IMR-90 (cell line): Measurements from ENCODE around the gene DIP2C. TPM values are rescaled to one million over a fixed set of nuclear protein-coding genes. Genes with fewer than 3 reads are reported as not detected.

Experiments used
- ATAC-seq: fragments of 200-7000 bp; cut with Tn5 transposase; 2 replicates; pipeline ENCODE4 v1.9.1; 2020; ENCODE audit warnings: low read depth, mild to moderate bottlenecking, moderate library complexity
- BruUV-seq: library from RNA; stranded (reverse); fragments of 400-500 nt; replicated peaks from 2 replicates; lab custom pipeline; 2021; lab: Mats Ljungman, UMichigan
- CTCF ChIA-PET: fragments of 300-600 bp; formaldehyde crosslinking; extraction: SDS; loops from one replicate; lab custom pipeline; 2021; ENCODE audit warnings: antibody characterized with exemption; lab: Yijun Ruan, JAX
- POLR2A ChIA-PET: fragments of 300-600 bp; sonication (Branson Sonifier 250); formaldehyde crosslinking; loops from one replicate; lab custom pipeline; 2022; ENCODE audit warnings: antibody characterized with exemption; ENCODE audit not compliant: unreplicated experiment; lab: Charles Lee
- DNase-seq: peaks from one replicate; pipeline ENCODE4 v3.0.0; 2013
- H2AFZ ChIP-seq: replicated peaks from 2 replicates; pipeline ENCODE3; 2013; ENCODE audit warnings: low read length, mild to moderate bottlenecking; ENCODE audit not compliant: poor library complexity
- H2AK5ac ChIP-seq: 2 replicates; pipeline ENCODE4 v1.6.1; 2013; ENCODE audit warnings: low read depth, low read length, inconsistent platforms
- H2AK9ac ChIP-seq: replicated peaks from 2 replicates; pipeline ENCODE3; 2013; ENCODE audit warnings: mild to moderate bottlenecking, low read depth, low read length, moderate library complexity; ENCODE audit not compliant: poor library complexity
- H2BK120ac ChIP-seq: 2 replicates; pipeline ENCODE4 v1.6.1; 2013; ENCODE audit warnings: low read depth, low read length, inconsistent platforms
- H2BK15ac ChIP-seq: 3 replicates; pipeline ENCODE4 v1.6.1; 2013; ENCODE audit warnings: low read depth, low read length, inconsistent platforms
- H2BK20ac ChIP-seq: 2 replicates; pipeline ENCODE4 v1.6.1; 2013; ENCODE audit warnings: low read depth, mild to moderate bottlenecking, inconsistent platforms, low read length, moderate library complexity
- H2BK5ac ChIP-seq: 2 replicates; pipeline ENCODE4 v1.6.1; 2013; ENCODE audit warnings: mild to moderate bottlenecking, low read depth, low read length, inconsistent platforms; ENCODE audit not compliant: poor library complexity, severe bottlenecking
- H3K14ac ChIP-seq: replicated peaks from 2 replicates; pipeline ENCODE4 v1.6.1; 2013; ENCODE audit warnings: low read depth, low read length, inconsistent platforms
- H3K18ac ChIP-seq: 2 replicates; pipeline ENCODE4 v1.6.1; 2013; ENCODE audit warnings: low read depth, low read length, control low read depth
- H3K23ac ChIP-seq: 2 replicates; pipeline ENCODE4 v1.6.1; 2013; ENCODE audit warnings: low read depth, low read length, inconsistent platforms
- H3K27ac ChIP-seq: 2 replicates; pipeline ENCODE4 v1.5.1; 2013; ENCODE audit warnings: mild to moderate bottlenecking, control low read depth, low read length; ENCODE audit not compliant: insufficient read depth
- H3K27me3 ChIP-seq: 2 replicates; pipeline ENCODE4 v1.6.1; 2013; ENCODE audit warnings: low read length; ENCODE audit not compliant: control insufficient read depth, insufficient read depth
- H3K36me3 ChIP-seq: 2 replicates; pipeline ENCODE4 v1.6.1; 2013; ENCODE audit warnings: low read length, mixed read lengths; ENCODE audit not compliant: control insufficient read depth, insufficient read depth
- H3K4ac ChIP-seq: 2 replicates; pipeline ENCODE4 v1.6.1; 2013; ENCODE audit warnings: low read depth, low read length, inconsistent platforms
- H3K4me1 ChIP-seq: 2 replicates; pipeline ENCODE4 v1.6.1; 2013; ENCODE audit warnings: low read length, mixed read lengths; ENCODE audit not compliant: control insufficient read depth, insufficient read depth
- H3K4me2 ChIP-seq: 2 replicates; pipeline ENCODE4 v1.6.1; 2013; ENCODE audit warnings: low read depth, mild to moderate bottlenecking, control low read depth, low read length, moderate library complexity
- H3K4me3 ChIP-seq: 2 replicates; pipeline ENCODE4 v1.5.1; 2013; ENCODE audit warnings: low read depth, mild to moderate bottlenecking, control low read depth, low read length, moderate library complexity; ENCODE audit not compliant: insufficient read depth
- H3K56ac ChIP-seq: 2 replicates; pipeline ENCODE4 v1.6.1; 2013; ENCODE audit warnings: low read length, inconsistent platforms; ENCODE audit not compliant: insufficient read depth; ENCODE audit errors: extremely low read depth
- H3K79me1 ChIP-seq, 2 experiments: 2 replicates each; pipeline ENCODE4 v1.6.1; 2013; ENCODE audit warnings: low read length in 2 of 2, inconsistent platforms in 1 of 2, low read depth in 1 of 2
- H3K9ac ChIP-seq: 2 replicates; pipeline ENCODE4 v1.6.1; 2013; ENCODE audit warnings: low read depth, low read length, control low read depth
- H3K9me1 ChIP-seq: 2 replicates; pipeline ENCODE4 v1.6.1; 2013; ENCODE audit warnings: low read length, inconsistent platforms; ENCODE audit not compliant: insufficient read depth
- H3K9me3 ChIP-seq: 2 replicates; pipeline ENCODE4 v1.6.1; 2013; ENCODE audit warnings: low read length; ENCODE audit not compliant: control insufficient read depth, insufficient read depth
- H4K20me1 ChIP-seq: 2 replicates; pipeline ENCODE4 v1.6.1; 2013; ENCODE audit warnings: low read length, inconsistent platforms; ENCODE audit not compliant: insufficient read depth
- H4K5ac ChIP-seq: 2 replicates; pipeline ENCODE4 v1.6.1; 2013; ENCODE audit warnings: mild to moderate bottlenecking, low read depth, low read length, control low read depth
- H4K8ac ChIP-seq, 2 experiments: 2 replicates each; pipeline ENCODE4 v1.6.1; 2013; ENCODE audit warnings: low read depth in 2 of 2, low read length in 2 of 2, control low read depth in 1 of 2, inconsistent platforms in 1 of 2
- H4K91ac ChIP-seq: 2 replicates; pipeline ENCODE4 v1.6.1; 2013; ENCODE audit warnings: low read depth, low read length, inconsistent platforms; ENCODE audit not compliant: insufficient read depth
- BHLHE40 ChIP-seq: fragments of 150-350 bp; IDR thresholded peaks from 2 replicates; pipeline ENCODE4 v1.6.1; 2016; ENCODE audit warnings: mild to moderate bottlenecking, low read depth, low read length
- CEBPB ChIP-seq: IDR thresholded peaks from 2 replicates; pipeline ENCODE4 v1.6.1; 2012; ENCODE audit warnings: low read depth, low read length, improper control_type of control experiment
- CHD1 ChIP-seq: IDR thresholded peaks from 2 replicates; pipeline ENCODE4 v1.6.1; 2012; ENCODE audit warnings: low read depth, low read length, improper control_type of control experiment
- ELK1 ChIP-seq: fragments of 150-350 bp; IDR thresholded peaks from 2 replicates; pipeline ENCODE4 v1.6.1; 2016; ENCODE audit warnings: low read depth, mild to moderate bottlenecking, low read length, moderate library complexity, borderline replicate concordance
- FOS ChIP-seq: fragments of 150-350 bp; IDR thresholded peaks from 2 replicates; pipeline ENCODE4 v1.6.1; 2016; ENCODE audit warnings: low read depth, low read length
- MAFK ChIP-seq: IDR thresholded peaks from 2 replicates; pipeline ENCODE4 v1.6.1; 2012; ENCODE audit warnings: low read depth, low read length, improper control_type of control experiment
- MAZ ChIP-seq: IDR thresholded peaks from 2 replicates; pipeline ENCODE4 v1.6.1; 2012; ENCODE audit warnings: low read depth, mild to moderate bottlenecking, low read length, improper control_type of control experiment, moderate library complexity, borderline replicate concordance
- MXI1 ChIP-seq: IDR thresholded peaks from 2 replicates; pipeline ENCODE4 v1.6.1; 2012; ENCODE audit warnings: low read depth, mild to moderate bottlenecking, low read length, moderate library complexity, borderline replicate concordance
- NFE2L2 ChIP-seq: fragments of 150-350 bp; IDR thresholded peaks from 2 replicates; pipeline ENCODE4 v1.6.1; 2016; ENCODE audit warnings: low read depth, mild to moderate bottlenecking, low read length
- POLR2A ChIP-seq: IDR thresholded peaks from 2 replicates; pipeline ENCODE4 v1.6.1; 2012; ENCODE audit warnings: mild to moderate bottlenecking, low read depth, low read length
- RAD21 ChIP-seq: IDR thresholded peaks from 2 replicates; pipeline ENCODE4 v1.6.1; 2012; ENCODE audit warnings: low read length, improper control_type of control experiment
- RCOR1 ChIP-seq: IDR thresholded peaks from 2 replicates; pipeline ENCODE4 v1.6.1; 2012; ENCODE audit warnings: mild to moderate bottlenecking, low read length, improper control_type of control experiment; ENCODE audit not compliant: insufficient replicate concordance
- RFX5 ChIP-seq: IDR thresholded peaks from 2 replicates; pipeline ENCODE4 v1.8.0; 2012; ENCODE audit warnings: low read depth, mild to moderate bottlenecking, low read length, moderate library complexity
- SMC3 ChIP-seq: fragments of 150-350 bp; IDR thresholded peaks from 2 replicates; pipeline ENCODE4 v1.6.1; 2016; ENCODE audit warnings: low read depth, mild to moderate bottlenecking, antibody characterized with exemption, low read length, moderate library complexity
- USF2 ChIP-seq: fragments of 150-350 bp; IDR thresholded peaks from 2 replicates; pipeline ENCODE4 v1.6.1; 2017; ENCODE audit warnings: mild to moderate bottlenecking, antibody characterized with exemption, low read length, low read depth
- WGBS, 2 experiments: methylation state at CpG; one replicate each; pipeline versions ENCODE4 v1.1.5 to v1.1.7; 2013; ENCODE audit warnings: missing lambda C conversion rate in 2 of 2; ENCODE audit not compliant: insufficient read length in 1 of 2; ENCODE audit errors: extremely low coverage in 2 of 2; 5-methylcytosine and 5-hydroxymethylcytosine counted together
- dilution Hi-C: fragments of 300-500 bp; cut with HindIII; formaldehyde crosslinking; loops from one replicate; pipeline ENCODE4 v1.14.3; 2018; ENCODE audit warnings: low sequenced_read_pairs; ENCODE audit not compliant: unreplicated experiment
- in situ Hi-C: fragments of 300-500 bp; cut with MboI; formaldehyde crosslinking; loops from 3 replicates; pipeline ENCODE4 v1.14.3; 2019; ENCODE audit warnings: low sequenced_read_pairs, inconsistent platforms, mixed read lengths
- intact Hi-C: fragments of 100-400 bp; cut with micrococcal nuclease; formaldehyde crosslinking; loops from 2 replicates; pipeline ENCODE4 v1.10.0; 2022
- polyA plus RNA-seq, 3 experiments: library from polyadenylated mRNA; depleted of rRNA; stranded (reverse); fragments of >200 nt; gene quantifications; 2 replicates each; pipeline ENCODE4 v1.2.3, GENCODE V29; 2012; ENCODE audit warnings: low replicate concordance in 1 of 3
- total RNA-seq: library from RNA; depleted of rRNA; stranded (reverse); fragments of >200 nt; gene quantifications from 2 replicates; pipeline ENCODE4 v1.2.3, GENCODE V29; 2012

Gene DIP2C
- total and polyA plus RNA-seq, 2 of the 4 experiments (the other 2 are of a cell fraction): 8.6 to 17.3 TPM

GRCh38 chr10:594584-595270, 94.7 kb downstream of the DIP2C start:
- peak overlapping the region; percentile 71 for H3K4ac ChIP-seq
- H2AK5ac ChIP-seq: peak overlapping the region; percentile 83
- no peak overlapping the region for H3K4me3 ChIP-seq
- BruUV-seq: no TSS peak
- H2AK9ac ChIP-seq: peak overlapping the region; percentile 3
- dilution Hi-C loops (no loop called here), in situ Hi-C loops (no loop called here), intact Hi-C loops (loop anchor here (5.0 kb wide), 1 partner anchor 88 kb away; no protein-coding TSS in a partner anchor)
- H2BK5ac ChIP-seq: peak overlapping the region; percentile 57
- H3K4me2 ChIP-seq: no peak overlapping the region
- no peak overlapping the region for H2AFZ ChIP-seq
- no peak for ATAC-seq
- no peaks in the 10 kb centered on the region for H3K9me3 ChIP-seq
- H4K5ac ChIP-seq: 0 out of 2 replicates have a peak overlapping the region, but pooled peaks have one; percentile 1
- H2BK120ac ChIP-seq: peak overlapping the region; percentile 82
- CTCF ChIA-PET: no interaction called here
- peaks cover 54% of the 10 kb centered on the region for H3K9me1 ChIP-seq
- DNase-seq: no peak
- H3K14ac ChIP-seq: 0 out of 2 replicates have a peak overlapping the region, but pooled peaks have one; percentile 7
- H3K79me1 ChIP-seq: peaks cover 41 to 93% of the 10 kb centered on the region in 2 experiments
- peak overlapping the region; percentile 72 for H4K91ac ChIP-seq
- peak overlapping the region; percentile 14 to 86; a peak in 2 of 4 replicates for H4K8ac ChIP-seq
- no peak overlapping the region for H3K27ac ChIP-seq
- no peak overlapping the region for H3K18ac ChIP-seq
- peak overlapping the region; percentile 39; the same call in 2 of the 3 replicates for H2BK15ac ChIP-seq
- WGBS, 2 experiments: 99% methylated on average over 13 of the region's 28 CpGs; no CpG with 5 or more reads in 1 of the 2 experiments
- H3K4me1 ChIP-seq: peaks cover 28% of the 10 kb centered on the region
- H4K20me1 ChIP-seq: peaks cover 18% of the 10 kb centered on the region
- H3K36me3 ChIP-seq: 0 out of 2 replicates have a peak, but pooled peaks cover 1% of the 10 kb centered on the region
- POLR2A ChIA-PET: no interaction called here
- H3K9ac ChIP-seq: no peak overlapping the region
- H3K27me3 ChIP-seq: no peaks in the 10 kb centered on the region
- H3K23ac ChIP-seq: no peak overlapping the region
- no peak overlapping the region for H3K56ac ChIP-seq
- H2BK20ac ChIP-seq: peak overlapping the region; percentile 11; the same call in 1 of the 2 replicates
- TF ChIP-seq BHLHE40 (no peak), RFX5 (no peak), CEBPB (no peak), RAD21 (no peak), ELK1 (no peak), RCOR1 (no peak), USF2 (no peak), NFE2L2 (no peak), MXI1 (no peak), MAZ (no peak), CHD1 (no peak), SMC3 (no peak), FOS (no peak), MAFK (no peak), POLR2A (no peak)
